KOPT-K1 (cell line): ENCODE data around the gene ATG2B.

Experiments
- H3K27ac ChIP-seq: fragments of 200-600 bp; sonication (generic); 2 replicates; pipeline ENCODE4 v1.5.1; 2016; ENCODE audit warnings: antibody characterized with exemption, mild to moderate bottlenecking, low read depth, low read length; ENCODE audit not compliant: poor library complexity, severe bottlenecking
- H3K36me3 ChIP-seq: fragments of 200-600 bp; sonication (generic); 2 replicates; pipeline ENCODE4 v1.5.1; 2017; ENCODE audit warnings: antibody characterized with exemption, mild to moderate bottlenecking, low read length, moderate library complexity; ENCODE audit not compliant: insufficient read depth
- H3K9me3 ChIP-seq: fragments of 200-600 bp; sonication (generic); 2 replicates; pipeline ENCODE4 v1.5.1; 2017; ENCODE audit warnings: antibody characterized with exemption, low read length, mild to moderate bottlenecking; ENCODE audit not compliant: insufficient read depth, poor library complexity, severe bottlenecking

ATG2B gene

GRCh38 chr14:96263347-96264199 is 99.6 kb downstream of the ATG2B start:
- H3K27ac ChIP-seq = no peak overlapping the region
- no peaks in the 10 kb centered on the region for H3K36me3 ChIP-seq
- peaks cover 18% of the 10 kb centered on the region for H3K9me3 ChIP-seq

GRCh38 chr14:96261772-96262655 is 101.1 kb downstream of the ATG2B start:
- Histone ChIP-seq H3K36me3 (no peaks in the 10 kb centered on the region), H3K27ac (no peak overlapping the region), H3K9me3 (peaks cover 18% of the 10 kb centered on the region)

- H3K9me3 ChIP-seq = peaks cover 18% of the 10 kb centered on the region
- no peaks in the 10 kb centered on the region for H3K36me3 ChIP-seq
- no peak overlapping the region for H3K27ac ChIP-seq
These were observed 102.1 kb downstream of the ATG2B start for GRCh38 chr14:96261053-96261452.

GRCh38 chr14:96260341-96260821 is 102.8 kb downstream of the ATG2B start:
- no peaks in the 10 kb centered on the region for H3K36me3 ChIP-seq
- peaks cover 18% of the 10 kb centered on the region for H3K9me3 ChIP-seq
- no peak overlapping the region for H3K27ac ChIP-seq

- peaks cover 18% of the 10 kb centered on the region for H3K9me3 ChIP-seq
- H3K36me3 ChIP-seq = no peaks in the 10 kb centered on the region
- no peak overlapping the region for H3K27ac ChIP-seq
These were observed 105.2 kb downstream of the ATG2B start for GRCh38 chr14:96257900-96258299.

GRCh38 chr14:96257056-96257455 is 106.1 kb downstream of the ATG2B start:
- Histone ChIP-seq H3K9me3 (peaks cover 18% of the 10 kb centered on the region), H3K36me3 (no peaks in the 10 kb centered on the region), H3K27ac (no peak overlapping the region)

GRCh38 chr14:96256407-96256806 is 106.7 kb downstream of the ATG2B start:
- Histone ChIP-seq H3K27ac (no peak overlapping the region), H3K36me3 (no peaks in the 10 kb centered on the region), H3K9me3 (peaks cover 18% of the 10 kb centered on the region)

GRCh38 chr14:96255501-96256366 is 107.4 kb downstream of the ATG2B start, which contains the start of gene BDKRB1:
Gene BDKRB1, plus strand, starts transcription at chr14:96256210. Its CDS starts 7,473 bp downstream, at chr14:96263683.
- Histone ChIP-seq H3K36me3 (no peaks in the 10 kb centered on the region), H3K9me3 (peaks cover 12% of the 10 kb centered on the region), H3K27ac (no peak within 1 kb of the TSS)

GRCh38 chr14:96254687-96255086 is 108.5 kb downstream of the ATG2B start:
- Histone ChIP-seq H3K9me3 (peaks cover 4% of the 10 kb centered on the region), H3K27ac (no peak overlapping the region), H3K36me3 (no peaks in the 10 kb centered on the region)

GRCh38 chr14:96252999-96253539 is 110.1 kb downstream of the ATG2B start:
- H3K9me3 ChIP-seq = no peaks in the 10 kb centered on the region
- H3K36me3 ChIP-seq = no peaks in the 10 kb centered on the region
- H3K27ac ChIP-seq = no peak overlapping the region

GRCh38 chr14:96252323-96252998 is 110.7 kb downstream of the ATG2B start:
- Histone ChIP-seq H3K9me3 (no peaks in the 10 kb centered on the region), H3K27ac (no peak overlapping the region), H3K36me3 (no peaks in the 10 kb centered on the region)

- no peaks in the 10 kb centered on the region for H3K36me3 ChIP-seq
- H3K27ac ChIP-seq = no peak overlapping the region
- no peaks in the 10 kb centered on the region for H3K9me3 ChIP-seq
These were observed 111.4 kb downstream of the ATG2B start for GRCh38 chr14:96251656-96252155.

GRCh38 chr14:96250485-96250884 is 112.7 kb downstream of the ATG2B start:
- Histone ChIP-seq H3K9me3 (no peaks in the 10 kb centered on the region), H3K36me3 (no peaks in the 10 kb centered on the region), H3K27ac (no peak overlapping the region)

GRCh38 chr14:96249029-96249428 is 114.1 kb downstream of the ATG2B start:
- Histone ChIP-seq H3K36me3 (no peaks in the 10 kb centered on the region), H3K27ac (no peak overlapping the region), H3K9me3 (no peaks in the 10 kb centered on the region)
